Measurements from ENCODE around the gene FUBP3.

The FUBP3 gene

DNA sequence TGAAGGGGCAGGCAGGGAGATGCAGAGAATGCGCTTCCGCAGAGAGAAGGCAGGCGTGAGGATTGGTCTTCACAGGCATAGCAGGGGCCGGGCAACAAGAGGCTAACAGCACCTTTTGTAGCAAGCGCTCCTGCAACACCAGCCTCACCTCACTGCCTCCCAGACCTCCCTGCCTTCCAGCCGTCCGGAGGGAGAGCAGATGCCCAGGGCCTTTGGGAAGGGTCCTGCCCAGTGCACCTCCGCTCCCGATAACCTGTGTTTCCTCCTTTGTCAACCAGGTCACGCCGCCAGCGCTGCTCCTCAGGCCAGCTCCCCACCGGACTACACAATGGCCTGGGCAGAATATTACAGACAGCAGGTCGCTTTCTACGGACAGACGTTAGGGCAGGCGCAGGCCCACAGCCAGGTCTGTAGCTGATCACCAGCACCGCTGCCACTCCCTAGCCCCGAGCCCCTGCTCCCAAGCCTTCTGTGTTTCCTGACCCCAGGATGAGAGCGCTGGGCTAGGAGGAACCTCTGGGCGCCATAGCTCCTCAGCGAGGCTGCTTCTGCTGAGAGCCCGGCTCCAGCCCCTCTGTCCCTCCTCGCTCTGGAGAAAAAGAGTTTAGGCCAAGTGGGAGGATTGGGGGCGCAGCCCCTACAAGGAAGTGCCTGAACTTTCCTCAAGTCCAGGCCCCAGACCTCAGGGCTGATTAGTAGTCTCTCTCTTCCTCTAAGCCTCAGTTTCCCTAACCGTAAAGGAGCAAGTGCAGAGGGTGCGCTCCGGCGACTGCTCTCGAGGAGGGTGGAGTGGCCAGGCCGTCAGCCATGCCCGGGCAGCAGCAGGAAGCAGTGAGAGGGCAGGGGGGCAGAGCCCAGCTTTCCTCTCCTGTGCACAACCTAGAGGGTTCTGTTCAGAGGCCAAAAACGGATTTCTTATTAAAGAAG, 56.6 kb downstream of the FUBP3 start:
- no peak for DNase-seq

GRCh38 chr9:130636648-130637020, 57.3 kb downstream of the FUBP3 start:
- no peak for DNase-seq

- DNase-seq: no peak
These were observed 59.1 kb downstream of the FUBP3 start for GRCh38 chr9:130638284-130639123.

DNA sequence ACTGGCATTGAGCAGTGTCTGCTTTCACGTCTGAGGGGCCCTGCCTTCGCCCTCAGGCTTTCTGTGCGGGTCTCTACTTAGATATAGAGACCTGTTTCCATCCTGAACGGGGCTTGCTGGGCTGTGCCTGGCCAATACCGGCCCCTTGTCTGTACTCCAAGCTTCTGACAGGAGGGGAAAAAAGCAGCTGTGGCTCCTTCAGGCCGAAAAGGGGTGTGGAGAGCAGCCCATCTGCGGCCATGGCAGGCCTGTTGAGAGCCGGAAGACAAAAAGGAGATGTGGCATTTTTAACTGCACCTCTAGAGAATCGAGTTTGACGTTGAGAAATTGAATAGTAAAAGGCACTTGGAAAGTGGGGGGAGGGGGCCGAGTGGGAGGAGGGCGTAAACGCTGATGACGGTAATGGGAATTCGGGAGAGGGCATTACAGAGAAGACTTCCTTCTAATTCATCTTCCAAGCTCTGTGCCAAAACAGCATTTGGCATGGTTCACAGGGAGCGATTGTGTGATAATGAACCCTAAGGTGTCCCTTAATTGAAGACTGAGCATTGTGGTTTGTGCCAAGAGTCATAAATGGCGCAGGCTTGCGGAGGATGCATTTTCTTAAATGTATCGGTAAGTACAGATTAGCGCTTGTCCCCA, 59.9 kb downstream of the FUBP3 start:
- DNase-seq: no peak

DNA sequence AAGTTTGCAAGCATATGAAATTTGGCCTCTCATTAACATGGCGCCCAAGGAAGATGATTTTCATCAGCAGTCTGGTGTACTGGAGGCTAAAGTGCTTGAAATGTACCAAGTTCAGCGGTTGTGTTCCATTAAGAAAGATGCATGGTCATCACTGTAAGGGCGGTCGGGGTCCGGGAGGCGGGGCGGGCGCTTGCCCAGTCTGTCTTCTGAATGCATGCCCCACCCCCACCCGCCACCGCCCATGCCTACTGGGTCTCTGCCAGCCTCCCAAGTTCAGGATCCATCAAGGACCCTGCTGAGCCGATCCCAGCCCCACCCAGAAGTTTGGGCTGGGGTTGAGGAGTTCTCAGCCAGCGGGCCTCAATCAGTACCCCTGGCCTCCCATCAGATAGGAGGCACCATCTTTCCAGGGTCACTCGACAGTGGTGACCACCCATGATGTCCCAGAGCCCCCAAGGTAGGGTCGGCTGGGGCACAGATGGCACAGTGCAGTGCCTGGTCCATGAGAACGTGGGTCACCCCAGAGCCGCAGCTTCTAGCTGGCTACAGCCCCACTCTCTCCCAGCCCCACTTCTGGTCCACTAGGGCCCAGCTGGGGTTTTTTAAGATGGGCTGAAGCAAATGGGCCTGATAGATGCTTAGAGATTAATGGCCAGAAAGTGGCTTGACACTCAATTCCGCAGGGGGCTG, 60.6 kb downstream of the FUBP3 start:
- DNase-seq: no peak

DNA sequence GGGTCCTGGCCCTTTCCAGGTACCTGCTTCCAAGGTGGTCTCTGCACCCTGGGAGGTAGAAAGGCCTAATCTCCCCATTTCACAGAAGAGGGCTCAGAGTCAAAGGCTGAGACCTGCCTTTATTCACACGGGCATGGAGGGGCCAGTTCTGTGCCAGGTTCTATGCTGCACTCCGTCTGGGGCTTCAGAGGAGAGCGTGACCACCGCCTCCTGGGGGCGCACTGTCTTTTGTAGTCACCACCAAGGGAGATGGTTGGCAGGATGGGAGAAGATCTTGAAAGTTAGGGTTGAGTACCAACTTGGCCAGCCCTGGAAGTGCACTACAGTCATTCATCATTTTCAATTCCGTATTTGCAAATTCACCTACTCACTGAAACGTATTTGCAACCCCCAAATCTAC, 61.3 kb downstream of the FUBP3 start:
- DNase-seq: no peak

- DNase-seq: no peak
These were observed 63.5 kb downstream of the FUBP3 start for GRCh38 chr9:130642926-130643325.

DNA sequence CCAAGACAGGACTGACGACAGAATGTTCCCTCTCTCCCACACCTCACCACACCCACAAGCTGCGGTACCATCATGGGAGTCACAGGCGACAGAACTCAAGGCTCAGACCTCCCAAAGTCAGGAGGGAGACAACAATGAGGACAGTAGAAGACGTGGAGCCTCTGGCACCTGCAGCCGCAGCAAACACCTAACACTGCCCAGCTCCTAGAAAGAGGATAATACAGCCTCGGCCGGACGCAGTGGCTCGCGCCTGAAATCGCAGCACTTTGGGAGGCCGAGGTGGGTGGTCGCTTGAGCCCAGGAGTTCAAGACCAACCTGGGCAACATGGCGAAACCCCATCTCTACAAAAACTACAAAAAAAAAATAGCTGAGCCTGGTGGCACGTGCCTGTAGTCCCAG, 71.8 kb downstream of the FUBP3 start:
- no peak for DNase-seq

GRCh38 chr9:130651752-130652151, 72.4 kb downstream of the FUBP3 start:
- DNase-seq: no peak

DNA sequence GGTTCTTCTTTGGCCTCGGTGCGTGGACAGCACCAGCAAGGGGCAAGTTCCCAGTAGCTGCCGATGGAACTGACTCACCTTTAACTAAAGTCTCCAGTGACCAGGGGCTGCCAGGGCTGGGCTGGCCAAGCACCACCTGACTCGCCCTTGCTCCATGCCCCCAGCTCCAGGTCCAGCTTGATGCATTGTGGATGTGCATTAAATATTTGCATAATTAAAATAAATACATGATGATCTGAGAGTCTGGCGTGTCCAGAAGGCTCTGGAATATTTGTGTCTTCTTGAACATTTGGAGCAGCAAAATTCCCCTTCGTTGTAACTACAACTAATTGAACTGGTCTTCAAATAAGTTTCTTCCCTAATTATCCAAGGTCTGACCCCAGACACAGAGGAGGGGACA, 75.5 kb downstream of the FUBP3 start:
- no peak for DNase-seq

GRCh38 chr9:130658893-130659698, 79.7 kb downstream of the FUBP3 start:
- no peak for DNase-seq

- no peak for DNase-seq
These were observed 80.4 kb downstream of the FUBP3 start for GRCh38 chr9:130659699-130660248.

DNA sequence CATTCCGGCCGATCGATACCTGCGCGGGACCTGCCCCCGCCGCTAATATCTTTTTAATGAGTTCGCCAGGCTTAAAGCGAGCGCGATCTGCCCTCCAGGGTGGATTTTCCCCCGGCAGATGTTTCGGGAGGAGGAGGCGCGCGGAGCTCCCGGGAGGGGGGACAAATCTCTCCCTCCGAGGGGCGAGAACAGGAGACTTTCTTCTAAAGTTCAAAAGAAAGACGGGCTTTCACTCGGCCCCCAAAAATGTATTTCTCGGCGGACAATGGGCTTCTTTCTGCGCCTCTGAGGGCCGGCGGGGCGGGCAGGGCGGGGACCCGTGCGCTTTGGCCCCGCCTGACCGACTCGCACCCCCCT, 80.9 kb downstream of the FUBP3 start:
- DNase-seq: no peak

DNA sequence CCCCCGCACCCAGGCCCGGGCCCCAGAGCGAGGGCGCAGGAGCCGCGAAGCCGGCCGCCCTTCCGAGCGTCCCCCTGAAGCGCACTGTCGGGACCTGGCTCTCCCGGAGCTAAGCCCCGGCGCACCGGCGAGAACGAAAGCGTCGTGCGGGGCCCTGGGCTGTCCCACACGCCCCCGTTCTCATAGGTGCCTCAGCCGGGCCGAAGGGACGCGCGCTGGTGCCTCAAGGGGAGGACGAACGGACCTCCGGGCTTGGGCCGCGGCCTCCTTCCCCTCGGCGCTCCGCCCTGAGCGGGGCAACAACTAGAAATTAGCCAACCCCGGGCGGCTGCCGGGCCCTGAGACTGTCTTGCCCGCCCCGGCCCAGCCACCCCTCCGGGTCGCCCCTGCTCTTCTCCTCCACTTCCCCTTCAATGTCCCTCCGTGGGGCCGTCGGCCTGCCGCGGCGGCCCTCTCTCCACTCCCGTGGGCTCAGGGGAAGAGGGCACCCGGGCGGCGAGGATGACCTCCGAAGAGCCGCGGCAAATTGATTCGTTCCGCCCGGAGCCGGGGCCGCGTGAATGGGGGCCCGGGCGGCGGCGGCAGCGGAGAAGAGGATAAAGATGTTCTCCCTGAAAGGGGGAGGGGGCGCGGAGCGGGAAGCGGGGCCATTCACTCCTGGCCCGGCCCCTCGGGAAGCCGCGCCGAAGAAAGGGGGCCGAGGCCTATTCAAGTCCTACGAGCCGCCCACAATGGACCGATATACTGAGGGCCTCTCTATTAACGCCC, 81.5 kb downstream of the FUBP3 start:
- no peak for DNase-seq

DNA sequence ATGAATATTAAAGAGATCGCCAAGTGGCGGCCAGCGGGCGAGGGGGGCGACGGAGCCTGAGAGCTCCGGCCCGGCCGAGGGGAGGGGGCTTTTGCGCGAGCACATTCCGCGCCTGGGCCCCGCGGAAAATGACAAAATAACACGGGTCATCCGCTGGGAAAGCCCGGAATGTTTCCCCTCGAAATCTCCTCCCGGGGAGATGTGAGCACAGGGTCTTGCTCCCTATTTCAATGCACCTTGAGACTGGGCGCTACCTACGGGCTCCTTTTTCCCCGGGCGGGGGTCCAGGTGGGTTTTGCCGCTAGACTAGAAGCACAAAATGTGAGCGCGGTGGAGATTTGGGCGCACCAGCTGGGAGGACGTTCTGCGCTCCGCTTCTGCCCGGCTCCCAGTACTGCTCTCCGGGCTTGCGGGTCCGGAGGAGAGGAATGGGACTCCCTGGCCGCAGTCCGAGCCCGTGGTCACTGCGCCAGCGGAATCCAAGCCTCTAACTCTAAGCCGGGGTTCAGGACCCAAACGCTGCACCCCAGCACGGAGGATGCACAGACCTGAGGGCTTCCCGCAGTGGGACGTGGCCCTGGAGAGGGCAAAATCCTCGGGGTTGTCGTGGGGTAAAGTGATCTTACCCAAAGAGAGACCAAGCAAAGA, 82.2 kb downstream of the FUBP3 start:
- no peak for DNase-seq

DNA sequence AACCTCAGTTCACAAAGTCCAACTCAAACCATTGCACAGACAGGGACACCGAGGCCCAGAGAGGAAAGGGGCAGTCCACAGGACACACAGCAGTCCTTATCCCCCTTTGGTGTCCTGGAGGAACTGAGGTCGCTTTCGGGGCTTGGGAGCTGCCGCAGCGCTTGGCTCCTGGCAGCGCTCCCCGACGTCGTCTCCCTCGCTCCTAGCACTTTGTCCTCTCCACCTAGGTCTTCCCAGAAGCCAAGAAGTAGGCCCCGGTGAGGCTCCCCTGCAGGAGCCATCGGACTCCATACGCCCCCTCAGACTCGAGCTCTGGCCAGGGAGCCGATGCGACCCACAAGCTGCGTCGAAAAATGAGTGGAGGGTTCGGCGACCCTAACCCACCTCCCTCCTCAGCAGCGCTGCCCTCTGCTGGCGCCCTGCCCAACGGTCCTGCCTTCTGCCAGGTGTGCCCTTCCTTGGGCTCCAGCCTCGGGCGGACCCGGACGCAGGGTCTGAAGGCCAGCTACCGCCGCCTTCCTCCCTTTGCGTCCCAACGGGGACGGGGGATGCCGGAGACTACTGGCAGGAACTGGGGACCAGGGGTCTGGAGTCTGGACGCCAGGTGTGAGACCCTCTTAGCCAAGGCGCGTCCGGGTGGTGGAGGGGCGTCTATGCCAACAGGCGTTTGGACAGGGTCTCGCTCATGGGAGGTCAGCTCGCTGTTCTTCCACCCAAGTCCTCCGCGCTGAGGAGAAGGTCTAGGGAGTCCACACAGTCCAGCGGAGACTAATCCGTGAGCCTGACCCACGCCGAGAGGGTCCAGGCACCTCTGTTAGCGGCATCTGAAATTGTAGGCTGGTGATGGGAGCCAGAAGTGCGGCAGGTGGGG, 83.0 kb downstream of the FUBP3 start:
- no peak for DNase-seq

- DNase-seq: no peak
These were observed 83.5 kb downstream of the FUBP3 start for GRCh38 chr9:130662970-130663257.

DNA sequence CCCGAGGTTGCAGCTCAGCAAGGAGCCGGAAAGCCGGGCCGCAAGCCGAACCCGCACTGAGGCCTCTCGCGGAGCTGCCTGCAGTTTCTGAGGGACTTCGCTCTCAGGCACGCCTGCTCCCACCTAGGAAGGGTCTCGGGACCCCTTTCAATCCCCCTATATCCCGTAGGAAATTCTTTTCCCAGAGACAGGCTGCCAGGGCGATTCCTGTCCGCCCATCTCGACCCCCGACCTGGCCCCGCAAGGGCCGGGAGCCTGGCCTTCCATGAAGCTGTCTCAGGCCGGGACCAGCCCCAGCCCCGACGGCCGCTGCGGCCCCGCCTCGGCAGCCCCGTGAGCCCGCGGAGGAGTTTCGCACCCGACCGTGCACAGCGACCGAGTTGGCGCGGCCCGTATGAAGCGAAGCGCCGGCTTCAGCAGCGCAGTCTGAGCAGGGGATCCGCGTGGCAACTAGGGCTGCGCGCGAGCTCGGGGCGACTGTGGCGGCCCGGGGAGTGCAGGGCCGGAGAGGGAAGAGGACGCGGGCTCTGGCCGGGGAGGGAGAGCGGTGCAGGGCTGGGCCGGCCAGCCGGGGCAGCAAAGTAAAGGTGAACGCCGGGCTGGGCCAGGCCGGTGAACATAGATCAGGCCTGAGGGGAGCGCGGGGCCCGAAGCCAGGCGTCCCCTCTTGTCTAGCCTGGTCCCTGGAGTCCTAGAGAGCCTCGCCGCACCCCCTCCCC, 84.0 kb downstream of the FUBP3 start:
- no peak for DNase-seq

- no peak for DNase-seq
These were observed 84.5 kb downstream of the FUBP3 start for GRCh38 chr9:130663977-130664250.
